B cell (primary cell): Measurements from ENCODE around the gene WDR48. TPM values are rescaled to one million over a fixed set of nuclear protein-coding genes. Genes with fewer than 3 reads are reported as not detected.

ENCODE experiments used
- ATAC-seq: fragments of 200-7000 bp; cut with Tn5 transposase; one replicate; pipeline ENCODE4 v1.10.0; 2021; ENCODE audit warnings: low read depth, mild to moderate bottlenecking, moderate number of reproducible peaks, moderate library complexity
- CTCF ChIA-PET: fragments of 350-600 bp; sonication (Branson Sonifier 250); formaldehyde crosslinking; loops from one replicate; lab custom pipeline; 2021; ENCODE audit warnings: antibody characterized with exemption, inconsistent platforms; lab: Charles Lee
- POLR2A ChIA-PET: fragments of 350-600 bp; sonication (Branson Sonifier 250); formaldehyde crosslinking; loops from one replicate; lab custom pipeline; 2021; ENCODE audit warnings: antibody characterized with exemption; lab: Charles Lee
- DNase-seq: peaks from one replicate; pipeline ENCODE4 v3.0.0; 2013
- H2AFZ ChIP-seq: 2 replicates; pipeline ENCODE4 v1.6.1; 2012; ENCODE audit warnings: mild to moderate bottlenecking, low read depth, low read length; ENCODE audit not compliant: insufficient read depth, poor library complexity, severe bottlenecking
- H3K27ac ChIP-seq, 2 donors: 1 replicate in 1 of 2; 2 replicates in 1 of 2; pipeline ENCODE4 v1.5.1; 2012 to 2013; ENCODE audit warnings: low read length in 2 of 2, mild to moderate bottlenecking in 2 of 2, moderate library complexity in 1 of 2
- H3K27me3 ChIP-seq, 4 experiments: fragments of 200-600 bp in 1 of 4; sonication (generic) in 1 of 4; replicated peaks in 1 of 4; 1 replicate in 2 of 4; 2 replicates in 2 of 4; pipeline versions ENCODE4 v1.6.1 to v1.7.0; 2013 to 2016; ENCODE audit warnings: low read length in 3 of 4, mild to moderate bottlenecking in 2 of 4, mixed read lengths in 1 of 4, moderate library complexity in 1 of 4; ENCODE audit not compliant: insufficient read depth in 4 of 4, control insufficient read depth in 3 of 4; ENCODE audit errors: control extremely low read depth in 1 of 4
- H3K36me3 ChIP-seq, 2 experiments: replicated peaks in 1 of 2; 1 replicate in 1 of 2; 2 replicates in 1 of 2; pipeline versions ENCODE4 v1.6.1 to v1.7.1; 2013; ENCODE audit warnings: low read length in 1 of 2; ENCODE audit not compliant: insufficient read depth in 2 of 2, control insufficient read depth in 1 of 2; ENCODE audit errors: control extremely low read depth in 1 of 2, extremely low read depth in 1 of 2
- H3K4me1 ChIP-seq, 2 donors: fragments of 200-600 bp in 1 of 2; sonication (generic) in 1 of 2; 1 replicate in 1 of 2; 2 replicates in 1 of 2; pipeline versions ENCODE4 v1.5.1 to v1.6.1; 2013 to 2017; ENCODE audit warnings: low read length in 2 of 2; ENCODE audit not compliant: control insufficient read depth in 2 of 2, insufficient read depth in 2 of 2
- H3K4me2 ChIP-seq: replicated peaks from 2 replicates; pipeline ENCODE3; 2012; ENCODE audit warnings: mild to moderate bottlenecking, low read depth, low read length; ENCODE audit not compliant: poor library complexity, severe bottlenecking
- H3K4me3 ChIP-seq, 5 experiments: fragments of 200-600 bp in 1 of 5; sonication (generic) in 1 of 5; 1 replicate in 3 of 5; 2 replicates in 2 of 5; pipeline versions ENCODE4 v1.5.1 to v1.7.0; 2011 to 2016; ENCODE audit warnings: low read length in 4 of 5, mild to moderate bottlenecking in 4 of 5, low read depth in 2 of 5, control low read depth in 1 of 5, moderate library complexity in 1 of 5; ENCODE audit not compliant: insufficient read depth in 1 of 5; ENCODE audit errors: control extremely low read depth in 1 of 5, extremely low read depth in 1 of 5
- H3K79me2 ChIP-seq: fragments of 200-600 bp; sonication (generic); one replicate; pipeline ENCODE4 v1.6.0; 2016; ENCODE audit warnings: low read length; ENCODE audit not compliant: control insufficient read depth, insufficient read depth
- H3K9ac ChIP-seq: fragments of 200-600 bp; sonication (generic); 2 replicates; pipeline ENCODE4 v1.6.1; 2017; ENCODE audit warnings: mild to moderate bottlenecking, low read length, moderate library complexity
- H3K9me3 ChIP-seq, 3 donors: one replicate each; pipeline versions ENCODE4 v1.6.1 to v1.7.1; 2013; ENCODE audit warnings: low read length in 2 of 3; ENCODE audit not compliant: control insufficient read depth in 2 of 3, insufficient read depth in 1 of 3; ENCODE audit errors: control extremely low read depth in 1 of 3
- H4K20me1 ChIP-seq: 2 replicates; pipeline ENCODE4 v1.6.0; 2012; ENCODE audit warnings: mild to moderate bottlenecking, low read length; ENCODE audit not compliant: insufficient read depth, control insufficient read depth, poor library complexity, severe bottlenecking
- H3K27ac Mint-ChIP-seq: one replicate; pipeline ENCODE4 v1.8.0; 2021; ENCODE audit warnings: mixed read lengths
- H3K27me3 Mint-ChIP-seq: one replicate; pipeline ENCODE4 v1.8.0; 2021; ENCODE audit warnings: mixed read lengths
- H3K4me1 Mint-ChIP-seq: one replicate; pipeline ENCODE4 v1.8.0; 2021; ENCODE audit warnings: mixed read lengths
- H3K4me3 Mint-ChIP-seq: one replicate; pipeline ENCODE4 v1.8.0; 2021; ENCODE audit warnings: mixed read lengths
- H3K9me3 Mint-ChIP-seq: one replicate; pipeline ENCODE4 v1.8.0; 2022; ENCODE audit warnings: mixed read lengths; ENCODE audit not compliant: insufficient read depth
- CTCF ChIP-seq: fragments of 200-600 bp; IDR thresholded peaks from one replicate; pipeline ENCODE4 v1.8.0; 2022; ENCODE audit warnings: antibody characterized with exemption, mild to moderate bottlenecking
- EZH2 ChIP-seq: IDR thresholded peaks from 2 replicates; pipeline ENCODE4 v1.6.1; 2012; ENCODE audit warnings: borderline replicate concordance, low read depth, mild to moderate bottlenecking, moderate library complexity, low read length; ENCODE audit not compliant: insufficient read depth, poor library complexity, severe bottlenecking
- WGBS: methylation state at CpG from one replicate; pipeline ENCODE4 v1.1.5; 2013; ENCODE audit warnings: missing lambda C conversion rate; ENCODE audit not compliant: insufficient coverage; 5-methylcytosine and 5-hydroxymethylcytosine counted together
- intact Hi-C: fragments of 100-400 bp; cut with micrococcal nuclease; formaldehyde crosslinking; loops from one replicate; pipeline ENCODE4 v1.10.0; 2022
- polyA plus RNA-seq: library from polyadenylated mRNA; depleted of rRNA; stranded (reverse); fragments of >200 nt; gene quantifications from 2 replicates; pipeline ENCODE4 v1.2.3, GENCODE V29; 2012
- total RNA-seq, 2 donors: library from RNA; stranded (reverse); fragments of 120-200 nt in 1 of 2; gene quantifications; 1 replicate in 1 of 2; 2 replicates in 1 of 2; pipeline versions ENCODE4 v1.2.3 to v1.2.4, GENCODE V29; 2013 to 2022

The WDR48 gene
- total and polyA plus RNA-seq, 2 donors (not counting 1 experiment from before 2014, with no cell fraction given), result 20.8 to 68.6 TPM

- Histone ChIP-seq H3K27ac (no peak overlapping the region), H3K4me1 (peaks cover 58 to 62% of the 10 kb centered on the region in 2 donors), H4K20me1 (peaks cover 87% of the 10 kb centered on the region), H3K79me2 (peaks cover 74% of the 10 kb centered on the region), H2AFZ (no peak overlapping the region), H3K4me3 (no peak overlapping the region), H3K36me3 (peaks cover 2 to 63% of the 10 kb centered on the region in 2 experiments), H3K4me2 (no peak overlapping the region), H3K9me3 (no peaks in the 10 kb centered on the region), H3K27me3 (no peaks in the 10 kb centered on the region), H3K9ac (no peak overlapping the region)
- no peak for TF ChIP-seq EZH2
- no peak for TF ChIP-seq CTCF
- ChIA-PET POLR2A (no interaction called here), CTCF (interaction anchor here (0.8 to 1.3 kb wide), 2 partner anchors 27 to 147 kb away, joined by 4 read pairs; no protein-coding TSS in a partner anchor)
- DNase-seq (no peak), ATAC-seq (no peak)
- H3K9me3 Mint-ChIP-seq, result no peaks in the 10 kb centered on the region
- 95% methylated on average over 20 of the region's 20 CpGs for WGBS
- H3K4me1 Mint-ChIP-seq, result peaks cover 72% of the 10 kb centered on the region
- H3K27ac Mint-ChIP-seq, result peak overlapping the region; percentile 57
- no peaks in the 10 kb centered on the region for H3K27me3 Mint-ChIP-seq
- intact Hi-C loops, result no loop called here
- no peak overlapping the region for H3K4me3 Mint-ChIP-seq
Measured at GRCh38 chr3:39144095-39144747, 92.4 kb downstream of the WDR48 start.

- DNase-seq (no peak), ATAC-seq (no peak)
- Histone ChIP-seq H3K4me1 (peaks cover 64 to 68% of the 10 kb centered on the region in 2 donors), H3K27me3 (no peaks in the 10 kb centered on the region), H4K20me1 (peaks cover 94% of the 10 kb centered on the region), H3K9me3 (no peaks in the 10 kb centered on the region), H3K4me3 (no peak overlapping the region), H2AFZ (no peak overlapping the region), H3K36me3 (peaks cover 2 to 63% of the 10 kb centered on the region in 2 experiments), H3K9ac (no peak overlapping the region), H3K4me2 (no peak overlapping the region), H3K79me2 (peaks cover 81% of the 10 kb centered on the region), H3K27ac (no peak overlapping the region)
- intact Hi-C loops, result no loop called here
- TF ChIP-seq CTCF (no peak), EZH2 (no peak)
- Mint-ChIP-seq H3K4me3 (no peak overlapping the region), H3K9me3 (no peaks in the 10 kb centered on the region), H3K27ac (peak overlapping the region; percentile 57), H3K27me3 (no peaks in the 10 kb centered on the region), H3K4me1 (peaks cover 78% of the 10 kb centered on the region)
- WGBS, result 99% methylated on average over 16 of the region's 23 CpGs
- ChIA-PET POLR2A (no interaction called here), CTCF (interaction anchor here (1.0 to 5.9 kb wide), 5 partner anchors 11 to 148 kb away, joined by 3 to 36 read pairs (median 4); no protein-coding TSS in a partner anchor)
Measured at GRCh38 chr3:39144748-39145380, 93.0 kb downstream of the WDR48 start.
